ENCODE data around the gene SPRED3.
"Not testable (repeated sequence)": the region's sequence is repeated elsewhere in the genome, so short reads cannot be mapped to it uniquely, and the experiment has no call there.

Gene SPRED3

DNA sequence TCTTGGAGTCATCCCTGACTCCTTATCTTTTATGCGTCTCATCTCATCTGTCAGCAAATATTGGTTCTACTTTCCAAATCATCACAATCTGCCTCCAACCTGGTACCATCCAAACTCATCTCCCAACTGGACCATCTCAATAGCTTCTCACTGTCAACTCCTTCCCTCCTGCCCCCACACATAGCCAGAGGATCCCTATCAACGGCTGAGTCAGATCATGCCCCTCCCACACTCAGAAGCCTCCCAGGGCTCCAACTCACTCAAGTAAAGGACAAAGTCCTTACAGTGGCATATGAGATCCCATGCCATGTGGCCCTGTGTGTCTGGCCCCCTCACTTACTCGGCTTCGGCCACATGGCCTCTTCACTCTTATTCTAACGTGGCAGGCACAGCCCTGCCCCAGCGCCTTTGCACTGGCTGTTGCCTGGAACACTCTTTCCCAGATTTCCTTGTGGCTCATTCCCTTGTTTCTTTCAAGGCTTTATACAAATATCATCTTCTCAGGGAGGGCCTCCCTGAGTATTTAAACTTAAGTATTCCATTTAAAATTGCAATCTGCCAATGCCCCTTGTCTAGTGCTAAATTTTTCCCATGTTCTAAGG, 4.3 kb downstream of the SPRED3 start:
- DNase-seq = no peak

DNA sequence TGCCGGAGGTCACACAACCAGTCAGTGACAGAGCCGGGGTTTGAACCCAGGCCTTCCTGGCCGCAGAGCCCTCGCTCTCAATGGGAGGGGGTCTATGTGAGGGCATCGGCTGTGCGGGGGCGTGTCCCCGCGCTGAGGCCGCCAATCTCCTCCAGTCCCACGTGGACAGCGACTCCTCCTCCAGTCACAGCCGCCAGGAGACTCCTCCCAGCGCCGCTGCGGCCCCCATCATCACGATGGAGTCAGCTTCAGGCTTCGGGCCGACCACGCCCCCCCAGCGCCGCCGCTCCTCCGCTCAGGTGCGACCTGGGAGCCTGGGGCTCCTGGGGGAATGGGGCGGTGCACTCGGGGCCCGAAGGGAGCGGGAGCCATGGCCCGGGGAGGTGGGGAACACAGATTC, 6.0 kb downstream of the SPRED3 start:
- DNase-seq = peak; percentile 78

- DNase-seq = peak; percentile 45
Measured at GRCh38 chr19:38395381-38396114, 7.1 kb downstream of the SPRED3 start.

DNA sequence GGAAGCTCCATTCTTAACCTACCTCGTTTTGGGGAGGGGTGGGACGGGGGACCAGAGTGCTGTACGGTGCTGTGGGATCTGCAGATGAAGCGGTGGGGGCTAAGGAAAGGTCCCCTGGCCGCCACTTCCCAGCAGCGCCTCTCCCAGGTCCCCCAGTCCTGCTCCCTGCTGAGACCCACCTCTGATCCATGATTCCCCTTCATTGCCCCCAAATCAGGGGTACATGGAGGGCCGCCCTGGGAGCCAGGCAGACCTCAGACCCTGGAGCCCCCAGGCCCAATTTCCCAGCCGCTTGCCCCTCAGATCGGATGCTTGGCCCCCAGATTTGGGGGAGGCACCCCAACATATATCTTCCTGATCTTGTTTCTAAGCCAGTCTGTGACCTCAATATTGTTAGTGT, 10.6 kb downstream of the SPRED3 start:
- DNase-seq = no peak

DNA sequence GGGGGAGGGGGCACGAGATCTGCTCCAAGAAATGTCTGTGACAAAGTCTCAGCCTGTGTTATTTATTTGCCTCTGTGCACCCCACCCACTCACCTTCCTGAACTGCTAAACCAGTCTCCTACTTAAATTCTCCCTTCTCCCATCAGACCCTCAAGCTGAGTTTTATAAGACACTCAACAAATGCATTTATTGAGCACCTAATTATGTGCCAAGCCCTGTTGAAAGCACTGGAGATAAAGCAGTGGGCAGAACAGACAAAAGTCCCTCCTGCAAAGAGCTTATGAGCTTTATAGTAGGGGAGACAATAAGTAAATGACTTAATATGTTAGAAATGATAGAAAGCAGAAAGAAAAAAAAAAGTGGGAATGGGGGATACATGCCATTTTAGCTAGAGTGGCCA, 11.0 kb downstream of the SPRED3 start:
- DNase-seq = no peak

GRCh38 chr19:38400361-38400760, 11.9 kb downstream of the SPRED3 start:
- DNase-seq = no peak

DNA sequence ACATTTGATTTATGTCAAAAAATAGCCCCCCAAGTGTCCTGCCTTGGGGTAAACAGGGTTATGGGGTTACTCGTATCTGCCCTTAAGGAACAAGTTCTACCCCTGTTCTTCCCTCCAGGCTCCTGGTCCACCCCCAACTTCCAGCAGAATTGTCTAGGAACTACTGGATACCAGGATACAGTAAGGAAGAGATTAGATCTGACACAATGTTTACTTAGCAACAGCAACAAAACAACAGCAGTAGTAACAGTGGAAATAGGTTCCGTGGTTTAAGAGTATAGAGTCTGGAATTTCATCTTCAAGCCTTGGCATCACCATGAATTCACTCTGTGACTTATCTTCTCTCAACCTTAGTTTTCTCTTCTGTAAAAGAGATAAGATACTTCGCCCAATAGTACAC, 12.7 kb downstream of the SPRED3 start:
- no peak for DNase-seq

- no peak for DNase-seq
Measured at GRCh38 chr19:38402623-38402966, 14.1 kb downstream of the SPRED3 start.

GRCh38 chr19:38402967-38403674, 14.6 kb downstream of the SPRED3 start, which contains the start of gene FAM98C:
Gene FAM98C, plus strand, starts transcription at chr19:38403093. Its CDS starts 61 bp downstream, at chr19:38403154.
- DNase-seq = peak; percentile 99

DNA sequence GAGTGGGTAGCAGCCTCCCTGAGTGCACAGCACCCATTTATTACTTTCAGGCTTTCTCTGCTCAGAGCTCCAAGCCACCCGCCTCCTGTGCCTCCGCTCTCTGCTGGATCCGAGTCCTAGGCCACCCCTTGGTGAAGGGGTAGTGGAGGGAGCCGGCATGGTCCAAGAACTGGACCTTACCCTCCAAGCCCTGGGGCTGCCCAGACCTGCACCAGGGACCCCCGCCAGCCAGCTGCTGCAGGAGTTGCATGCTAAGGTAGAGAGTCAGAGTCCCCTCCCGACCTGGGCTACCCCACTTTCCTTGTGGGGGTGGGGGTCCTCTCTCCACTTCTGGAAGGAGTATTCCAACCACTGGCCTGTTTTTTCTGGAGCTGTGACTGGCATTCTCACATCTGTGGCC, 16.4 kb downstream of the SPRED3 start:
- no peak for DNase-seq

DNA sequence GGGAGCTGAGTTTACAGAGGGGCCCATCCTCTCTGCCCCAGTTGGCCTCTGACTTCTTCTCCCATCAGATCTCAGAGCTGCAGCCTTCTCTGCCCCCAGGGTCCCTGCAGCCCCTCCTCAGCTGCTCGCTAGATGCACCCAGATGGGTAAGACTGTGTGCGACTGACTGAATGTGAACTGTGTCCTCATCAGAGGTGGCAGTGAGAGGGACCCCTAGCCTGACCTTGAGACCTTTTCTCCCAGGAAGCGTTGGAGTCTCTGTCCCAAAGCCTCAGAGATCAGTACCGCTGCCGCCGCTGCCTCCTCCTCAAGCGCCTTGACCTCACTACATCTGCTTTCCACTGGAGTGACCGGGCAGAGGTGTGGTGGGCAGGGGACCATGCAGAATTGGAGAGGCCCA, 16.8 kb downstream of the SPRED3 start:
- no peak for DNase-seq

GRCh38 chr19:38409631-38410133, 21.2 kb downstream of the SPRED3 start:
- no peak for DNase-seq

DNA sequence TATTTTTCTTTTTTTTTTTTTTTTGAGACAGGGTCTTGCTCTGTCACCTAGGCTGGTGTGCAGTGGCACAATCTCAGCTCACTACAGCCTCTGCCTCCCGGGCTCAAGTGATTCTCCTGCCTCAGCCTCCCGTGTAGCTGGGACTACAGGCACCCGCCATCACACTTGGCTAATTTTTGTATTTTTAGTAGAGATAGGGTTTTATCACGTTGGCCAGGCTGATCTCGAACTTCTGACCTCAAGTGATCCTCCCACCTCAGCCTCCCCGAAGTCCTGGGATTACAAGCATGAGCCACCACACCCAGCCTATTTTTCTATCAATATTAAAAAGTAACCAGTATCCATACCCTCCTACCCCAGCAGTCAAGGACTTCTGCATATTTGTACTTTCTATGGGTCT, 21.9 kb downstream of the SPRED3 start:
- DNase-seq = not testable (repeated sequence)

DNA sequence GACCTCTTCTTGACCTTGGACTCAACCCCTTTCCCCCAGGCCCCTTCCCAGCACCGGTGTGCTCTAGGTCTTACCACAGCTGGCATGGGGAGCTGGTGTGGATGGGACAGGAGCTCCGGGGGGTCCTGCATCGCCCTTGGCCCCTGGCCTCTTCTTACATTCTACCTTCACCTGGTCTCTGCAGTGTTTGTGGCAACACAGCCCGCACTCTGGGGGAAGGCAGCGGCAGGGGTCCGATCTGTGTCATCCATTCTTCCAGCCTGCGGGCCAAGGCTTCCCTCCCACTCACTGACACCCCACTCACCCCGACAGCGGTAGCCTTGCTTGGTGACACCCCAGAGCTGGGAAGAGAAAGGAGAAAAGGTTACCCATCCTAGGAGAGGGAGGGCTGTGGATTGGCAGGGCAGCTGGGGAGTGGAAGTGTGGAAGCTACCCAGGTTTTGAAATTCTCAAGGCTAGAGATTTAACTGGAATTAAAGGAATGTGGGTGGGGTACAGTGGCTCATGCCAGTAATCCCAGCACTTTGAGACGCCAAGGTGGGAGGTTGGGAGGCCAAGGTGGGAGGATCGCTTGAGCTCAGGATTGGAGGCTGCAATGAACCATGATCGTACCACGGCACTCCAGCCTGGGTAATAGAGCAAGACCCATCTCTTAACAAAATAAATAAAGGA, 22.7 kb downstream of the SPRED3 start:
- no peak for DNase-seq

DNA sequence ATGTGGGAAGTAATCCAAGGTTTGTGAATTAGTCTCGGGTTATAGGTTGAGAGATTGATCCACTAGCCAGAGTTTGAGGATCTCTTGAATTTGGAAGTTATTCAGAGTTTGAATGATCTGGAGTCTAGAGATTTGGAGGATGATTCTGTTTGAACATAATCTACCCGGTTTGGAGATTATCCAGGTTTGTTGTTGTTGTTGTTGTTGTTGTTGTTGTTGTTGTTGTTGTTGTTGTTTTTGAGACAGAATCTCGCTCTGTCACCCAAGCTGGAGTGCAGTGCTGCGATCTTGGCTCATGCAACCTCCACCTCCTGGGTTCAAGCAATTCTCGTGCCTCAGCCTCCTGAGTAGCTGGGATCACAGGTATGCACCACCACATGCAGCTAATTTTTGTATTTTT, 23.4 kb downstream of the SPRED3 start:
- not testable (repeated sequence) for DNase-seq

DNA sequence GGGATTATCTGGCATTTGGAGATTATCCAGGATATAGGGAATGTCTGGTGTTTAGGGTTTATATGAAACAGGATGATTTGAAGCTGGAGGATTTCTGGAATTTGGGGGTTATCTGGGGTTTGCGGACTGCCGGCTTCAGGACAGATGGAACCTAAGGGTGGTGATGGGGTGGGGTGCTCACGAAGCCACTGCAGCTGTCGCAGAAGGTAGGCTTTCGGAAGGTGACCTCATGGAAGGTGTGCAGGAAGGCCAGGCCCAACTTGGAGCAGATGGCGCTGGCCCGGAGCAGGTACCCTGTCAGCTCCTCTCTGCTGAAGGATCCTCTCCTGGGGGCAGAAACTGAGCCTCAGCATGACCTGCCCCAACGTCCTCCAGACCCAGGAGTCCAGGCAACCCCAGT, 24.0 kb downstream of the SPRED3 start:
- DNase-seq = no peak

GRCh38 chr19:38412961-38413360, 24.5 kb downstream of the SPRED3 start:
- no peak for DNase-seq

DNA sequence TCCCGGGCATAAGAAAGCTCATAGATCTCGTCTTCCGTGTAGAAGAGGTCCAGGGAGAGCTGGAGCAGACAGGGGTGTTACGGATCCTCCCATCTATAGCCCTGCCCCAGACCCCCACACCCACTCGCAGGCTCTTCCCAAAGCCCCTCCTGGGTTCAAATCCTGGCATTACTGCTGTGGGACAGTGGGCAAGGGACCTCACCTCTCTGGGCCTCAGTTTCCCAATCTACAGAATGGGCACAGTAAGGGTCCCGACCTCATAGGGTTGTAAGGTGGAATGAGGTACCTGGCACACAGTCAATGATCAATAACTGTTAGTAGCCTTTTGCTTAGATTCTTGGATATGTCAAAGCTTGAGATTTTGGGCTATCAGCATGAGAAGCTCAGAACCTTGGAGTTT, 24.9 kb downstream of the SPRED3 start:
- no peak for DNase-seq

DNA sequence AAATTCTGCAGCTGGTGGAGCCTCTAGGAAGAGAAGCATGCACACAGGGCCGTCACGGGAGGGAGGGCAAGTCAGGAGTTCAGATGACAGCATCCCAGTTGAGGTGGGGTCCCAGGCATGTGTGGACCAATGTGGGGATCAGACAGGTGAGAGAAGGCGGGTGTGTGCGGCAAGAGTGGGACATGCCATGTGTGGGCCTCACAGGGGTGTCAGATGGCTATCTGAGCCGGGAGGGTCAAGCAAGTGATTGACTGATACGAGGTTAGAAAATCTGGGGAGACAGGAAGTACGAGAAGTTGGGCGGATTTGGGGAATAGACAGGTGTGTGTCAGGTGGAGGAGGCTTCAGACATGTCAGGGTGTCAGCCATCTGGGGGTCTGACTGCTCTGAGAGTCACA, 28.6 kb downstream of the SPRED3 start:
- DNase-seq = no peak

DNA sequence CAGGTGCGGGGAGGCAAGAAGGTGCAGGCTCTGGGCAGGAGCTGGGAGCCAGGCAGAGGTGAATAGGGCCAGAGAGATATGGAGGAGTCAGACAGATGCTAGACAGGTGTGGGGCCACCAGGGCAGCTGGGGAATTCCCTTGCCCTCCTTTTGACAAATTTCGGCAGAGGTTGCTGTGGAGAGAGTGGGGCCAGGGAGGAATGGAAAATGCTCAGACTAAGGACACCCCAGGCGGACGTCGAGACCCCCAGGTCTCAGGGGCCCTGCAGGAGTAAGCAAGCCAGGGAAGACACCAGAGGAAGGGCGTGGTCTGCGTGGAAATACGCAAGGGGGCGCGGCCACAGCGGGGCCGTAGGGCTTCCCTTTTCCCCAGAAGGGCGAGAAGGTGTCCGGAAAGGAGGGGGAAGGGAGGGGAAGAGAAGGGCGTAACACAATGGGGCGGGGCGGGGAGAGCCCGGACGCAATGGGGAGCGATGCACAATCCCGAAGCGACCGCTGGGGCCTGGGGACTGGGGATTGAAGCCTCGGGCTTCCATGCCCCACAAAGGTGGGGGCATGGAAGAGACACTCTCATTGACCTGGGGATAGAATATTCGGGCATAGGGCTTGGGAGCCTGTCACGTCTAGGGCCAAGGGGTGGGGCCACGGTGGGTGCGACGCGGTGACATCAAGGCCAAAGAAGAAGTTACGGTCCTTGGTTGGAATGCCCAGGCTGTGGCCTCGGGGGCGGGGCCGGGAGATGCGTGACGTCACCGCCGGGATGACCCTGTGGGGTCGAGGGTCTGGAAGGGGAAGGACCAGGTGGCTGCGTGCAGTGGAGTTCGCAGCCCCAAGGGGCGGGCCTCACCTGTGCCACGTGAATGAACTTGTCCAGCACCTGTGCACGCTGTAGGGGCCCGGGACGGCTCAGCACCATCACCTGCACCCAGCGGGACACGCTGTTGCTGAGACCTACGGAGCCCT, 29.3 kb downstream of the SPRED3 start:
- DNase-seq = peak; percentile 71

GRCh38 chr19:38420935-38421334, 32.4 kb downstream of the SPRED3 start:
- no peak for DNase-seq

DNA sequence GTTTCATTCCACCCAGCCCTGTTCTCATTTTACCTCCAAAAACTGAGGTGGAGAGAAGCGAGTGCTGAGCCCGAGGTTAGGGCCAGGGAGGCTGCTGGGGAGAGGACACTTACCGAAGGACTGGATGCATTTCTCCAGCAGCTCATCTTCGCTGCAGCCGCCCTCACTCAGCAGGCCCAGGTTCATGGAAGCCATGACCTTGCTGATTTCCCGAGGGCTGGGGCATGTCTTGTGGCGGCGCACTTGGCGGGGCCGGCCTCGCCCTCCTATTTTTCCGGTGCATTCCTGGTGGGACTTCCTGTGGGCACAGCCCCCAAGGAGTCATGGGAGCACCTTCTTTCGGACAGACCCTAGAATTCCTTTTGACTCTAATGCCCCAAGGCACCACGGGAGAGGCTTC, 33.4 kb downstream of the SPRED3 start:
- no peak for DNase-seq

Data from CD4-positive, alpha-beta T cell treated with Interleukin-12 subunit alpha and Interleukin-12 subunit beta, for 1 hour (primary cell).